Medulla oblongata (tissue), 1 donor: Measurements from ENCODE around the gene GABRG3.

Experiments used
- DNase-seq: peaks from one replicate; pipeline ENCODE4 v3.0.0-alpha.2; 2015; ENCODE audit errors: extremely low spot score

Gene GABRG3

GRCh38 chr15:27097506-27097905, 126.5 kb downstream of the GABRG3 start:
- DNase-seq = no peak

GRCh38 chr15:27101982-27102381, 131.0 kb downstream of the GABRG3 start:
- no peak for DNase-seq

GRCh38 chr15:27111323-27111722, 140.3 kb downstream of the GABRG3 start:
- no peak for DNase-seq

GRCh38 chr15:27114473-27114872, 143.5 kb downstream of the GABRG3 start:
- DNase-seq = no peak

GRCh38 chr15:27119695-27120266, 148.8 kb downstream of the GABRG3 start:
- DNase-seq = no peak

GRCh38 chr15:27121672-27122071, 150.7 kb downstream of the GABRG3 start:
- no peak for DNase-seq

GRCh38 chr15:27123291-27123690, 152.3 kb downstream of the GABRG3 start:
- DNase-seq = no peak

GRCh38 chr15:27123808-27124207, 152.8 kb downstream of the GABRG3 start:
- no peak for DNase-seq

GRCh38 chr15:27124287-27124871, 153.4 kb downstream of the GABRG3 start:
- DNase-seq = no peak

- no peak for DNase-seq
Measured at GRCh38 chr15:27125185-27125584, 154.2 kb downstream of the GABRG3 start.

- no peak for DNase-seq
Measured at GRCh38 chr15:27126449-27126848, 155.5 kb downstream of the GABRG3 start.

- no peak for DNase-seq
Measured at GRCh38 chr15:27127815-27128570, 157.0 kb downstream of the GABRG3 start.

- DNase-seq = no peak
Measured at GRCh38 chr15:27133249-27133648, 162.3 kb downstream of the GABRG3 start.

GRCh38 chr15:27134481-27134880, 163.5 kb downstream of the GABRG3 start:
- no peak for DNase-seq

- no peak for DNase-seq
Measured at GRCh38 chr15:27135151-27135550, 164.2 kb downstream of the GABRG3 start.

GRCh38 chr15:27137127-27137526, 166.1 kb downstream of the GABRG3 start:
- no peak for DNase-seq

- no peak for DNase-seq
Measured at GRCh38 chr15:27165590-27165989, 194.6 kb downstream of the GABRG3 start.

GRCh38 chr15:27166917-27167316, 195.9 kb downstream of the GABRG3 start:
- no peak for DNase-seq

- no peak for DNase-seq
Measured at GRCh38 chr15:27167738-27168137, 196.8 kb downstream of the GABRG3 start.

GRCh38 chr15:27170851-27171250, 199.9 kb downstream of the GABRG3 start:
- DNase-seq = no peak

- DNase-seq = no peak
Measured at GRCh38 chr15:27172821-27173220, 201.8 kb downstream of the GABRG3 start.

- DNase-seq = no peak
Measured at GRCh38 chr15:27175472-27176153, 204.6 kb downstream of the GABRG3 start.
